HG03135 (cell line): ENCODE measurements around the gene IPMK.
"Not testable (repeated sequence)": the region's sequence is repeated elsewhere in the genome, so short reads cannot be mapped to it uniquely, and the experiment has no call there.

Experiments used
- ATAC-seq: cut with Tn5 transposase; IDR thresholded peaks from one replicate; pipeline ENCODE4 v1.9.1; 2021; ENCODE audit warnings: mild to moderate bottlenecking, moderate library complexity; ENCODE audit not compliant: unreplicated experiment

IPMK gene

DNA sequence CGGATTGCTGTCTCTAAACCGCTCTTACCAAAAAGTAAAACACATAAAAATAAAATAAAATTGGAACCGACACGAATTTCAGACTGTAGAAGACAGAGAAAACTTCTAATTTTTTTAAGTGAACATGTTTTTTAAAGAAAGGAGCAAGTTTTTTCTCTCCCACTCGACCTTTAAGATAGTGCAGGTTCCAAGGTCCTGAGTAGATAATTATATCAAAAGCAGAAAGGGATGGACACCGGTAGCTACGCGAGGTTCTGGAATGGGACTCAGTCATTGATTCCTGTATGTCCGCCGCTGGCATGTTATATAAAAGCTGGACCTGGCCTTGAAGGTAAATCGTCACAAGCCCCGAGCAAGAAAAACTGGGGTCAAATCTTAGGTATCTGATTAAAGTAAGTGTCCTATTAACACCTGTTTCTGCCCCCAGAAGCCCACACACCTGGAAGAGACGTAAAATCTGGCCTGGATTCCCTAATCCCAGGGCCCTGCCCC is 806 bp upstream of the IPMK start:
- ATAC-seq: peak; percentile 0

DNA sequence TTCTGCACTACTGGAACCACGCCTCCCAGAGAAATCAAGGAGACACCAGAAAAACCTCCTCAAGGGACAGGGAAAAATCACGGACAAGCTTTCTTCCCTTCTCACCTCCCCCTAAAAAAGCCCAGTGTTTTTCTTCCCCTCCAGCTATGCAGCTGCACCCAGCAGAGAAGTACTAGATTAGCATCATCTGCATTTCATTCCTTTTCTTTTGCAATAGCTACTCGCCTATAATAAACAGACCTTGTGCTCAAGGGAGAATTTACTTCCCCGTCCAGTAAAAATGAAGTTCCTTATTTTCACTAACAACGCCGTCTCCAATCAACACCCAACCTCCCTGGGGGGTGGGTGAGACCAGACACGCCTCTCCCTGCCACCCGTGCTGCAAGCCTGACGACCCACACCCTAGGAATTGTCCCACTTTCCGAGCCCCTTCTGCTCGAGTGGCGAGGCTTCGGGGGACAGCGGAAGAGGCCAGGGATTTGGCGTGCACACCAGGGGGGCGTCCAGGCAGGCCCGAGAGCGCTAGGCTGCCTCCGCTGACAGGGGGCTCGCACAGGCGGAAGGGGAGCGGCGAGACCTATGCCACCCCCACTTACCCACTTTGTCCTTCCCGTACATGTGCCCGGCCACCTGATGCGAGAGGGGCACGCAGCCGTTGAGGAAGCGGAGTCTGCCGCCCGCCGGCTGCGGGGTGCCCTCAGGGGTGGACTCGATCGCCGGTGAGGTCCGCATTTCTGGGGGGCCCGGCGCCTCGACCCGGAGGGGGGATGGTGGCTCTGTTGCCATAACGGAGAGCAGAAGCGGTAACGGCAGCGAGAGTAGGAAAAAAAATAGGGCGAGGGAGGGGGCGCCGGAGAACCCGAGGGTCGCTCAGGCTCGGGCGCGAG is 625 bp downstream of the IPMK start:
- ATAC-seq: peak; percentile 4

DNA sequence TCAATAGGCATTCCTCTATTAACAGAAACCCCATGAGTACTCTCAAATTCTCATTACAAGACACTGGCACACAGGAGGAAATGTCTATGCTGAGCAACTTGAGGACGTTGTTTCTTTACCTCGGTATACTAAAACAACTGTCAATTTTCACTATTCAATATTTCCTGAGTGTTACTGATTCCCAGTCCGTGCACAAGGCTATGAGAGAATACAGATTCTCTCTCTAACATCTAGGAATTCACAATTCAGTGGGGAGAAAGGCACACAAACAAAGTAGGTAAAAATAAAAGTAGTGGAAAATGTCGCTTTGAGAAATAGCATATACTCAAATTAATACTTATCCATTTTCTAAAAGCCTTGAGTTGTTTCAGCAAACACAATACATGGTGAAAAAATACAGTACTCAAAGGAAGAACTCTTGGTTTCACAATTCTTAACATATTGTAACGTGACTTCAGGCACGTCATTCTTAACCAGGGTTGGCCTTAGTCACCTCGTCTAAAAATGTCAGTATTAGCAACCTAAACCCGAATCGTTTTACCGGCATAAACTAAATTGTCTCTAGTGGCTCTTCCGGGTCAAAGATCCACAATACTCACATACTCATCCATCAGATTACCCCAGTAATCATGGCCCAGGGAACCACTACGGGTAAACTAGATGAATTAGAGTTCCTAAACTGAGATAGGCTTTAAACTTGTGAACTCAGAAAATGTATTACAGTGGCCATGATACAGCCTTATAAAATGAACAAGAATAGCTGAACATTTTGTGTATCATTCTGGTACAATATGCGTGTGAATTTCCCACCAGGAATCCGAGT is 1.5 kb downstream of the IPMK start:
- ATAC-seq: no peak

DNA sequence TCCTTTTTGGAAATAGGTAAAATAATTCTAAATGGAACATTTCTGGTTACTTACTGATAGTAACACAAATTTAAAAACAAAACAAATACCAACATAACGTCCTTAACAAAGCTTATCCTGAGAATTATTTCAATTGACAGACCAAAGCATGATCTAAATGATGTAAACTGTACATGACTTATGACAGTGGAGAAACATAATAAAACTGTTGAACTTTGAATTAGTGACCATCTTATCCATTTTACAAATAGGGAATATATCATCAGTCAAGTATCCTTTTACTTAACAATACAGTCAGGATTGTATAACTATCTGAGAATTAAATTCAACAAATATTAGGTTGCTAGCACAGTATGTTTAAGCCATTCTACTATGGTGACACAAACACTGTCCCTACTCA is 2.4 kb downstream of the IPMK start:
- no peak for ATAC-seq

DNA sequence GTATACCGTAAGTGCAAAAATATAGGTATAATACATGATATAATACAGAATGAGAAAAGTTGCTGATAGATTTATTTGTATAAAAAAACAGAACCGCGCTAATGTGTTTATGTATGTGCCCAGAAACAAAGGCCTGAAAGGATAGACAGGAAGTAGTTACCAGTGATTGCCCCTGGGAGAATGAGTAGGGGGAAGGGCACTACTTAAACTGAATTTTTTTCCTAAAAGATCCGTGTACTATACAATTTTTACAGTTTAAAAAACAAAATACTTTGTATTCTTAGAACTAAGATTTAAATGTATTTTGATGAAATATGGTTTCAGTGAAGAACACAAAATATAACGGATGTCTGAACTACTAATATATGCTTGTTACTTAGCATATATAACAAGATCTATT is 2.9 kb downstream of the IPMK start:
- ATAC-seq: no peak

DNA sequence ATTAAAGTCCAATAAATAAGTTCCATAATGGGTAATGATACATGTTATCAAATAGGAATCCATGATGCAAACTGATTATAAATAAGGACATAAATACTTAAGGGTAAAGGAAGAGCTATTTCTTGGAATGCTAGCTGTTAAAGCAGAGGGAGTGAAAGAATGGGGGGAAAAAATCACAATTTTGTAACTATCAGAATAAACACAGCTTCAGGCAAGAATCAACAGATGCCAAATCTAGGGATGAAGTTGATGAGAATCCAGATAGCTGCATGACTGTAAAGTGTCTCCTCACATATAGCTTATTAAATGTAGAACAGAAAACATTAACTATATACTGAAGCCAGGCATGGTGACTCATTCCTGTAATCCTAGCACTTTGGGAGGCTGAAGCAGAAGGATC is 4.9 kb downstream of the IPMK start:
- no peak for ATAC-seq

DNA sequence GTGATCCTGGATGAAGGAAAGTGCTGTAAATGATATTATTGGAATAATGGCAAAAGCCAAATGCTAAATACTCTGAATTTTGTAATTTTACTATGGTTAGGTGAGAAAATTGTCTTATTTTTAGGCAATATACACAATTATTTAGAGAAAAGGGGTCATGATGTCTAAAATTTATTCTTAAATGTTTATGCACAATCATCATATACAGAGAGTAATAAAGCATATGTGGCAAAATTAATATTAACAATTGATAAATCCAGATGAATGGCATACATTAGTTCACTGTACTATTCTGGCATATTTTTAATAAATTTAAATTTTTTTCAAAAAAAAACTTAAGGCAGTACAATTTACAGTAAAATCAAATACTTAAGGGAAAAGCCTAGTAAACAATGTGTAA is 7.4 kb downstream of the IPMK start:
- ATAC-seq: no peak

DNA sequence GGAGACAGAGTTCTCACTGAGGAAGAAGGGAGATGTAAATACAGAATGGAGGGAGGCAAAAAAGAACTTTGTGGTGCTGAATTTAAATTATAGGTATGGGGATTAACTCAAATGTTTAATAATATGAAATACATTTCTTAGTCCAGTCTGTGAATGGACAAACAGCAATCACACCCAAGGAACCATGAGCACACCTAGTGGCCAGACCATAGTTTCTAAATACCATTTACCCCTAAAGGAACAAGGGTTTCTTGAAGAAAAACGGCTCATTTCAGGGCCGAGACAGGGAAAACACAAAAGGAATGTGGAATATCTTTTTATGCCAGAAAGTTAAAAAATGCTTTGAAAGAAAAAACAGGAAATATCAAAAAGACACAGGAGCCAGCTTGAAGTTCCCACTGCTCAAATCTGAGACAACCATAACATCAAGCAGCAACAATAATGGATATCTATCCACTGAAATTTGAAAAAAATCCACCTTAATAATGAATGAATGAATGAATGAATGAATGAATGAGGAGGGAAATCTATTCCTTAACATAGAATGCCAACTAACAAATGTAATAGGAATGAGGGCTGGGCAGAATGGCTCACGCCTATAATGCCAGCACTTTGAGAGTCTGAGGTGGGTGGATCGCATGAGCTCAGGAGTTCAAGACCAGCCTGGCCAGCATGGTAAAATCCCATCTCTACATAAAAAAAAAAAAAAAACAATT is 8.6 kb downstream of the IPMK start:
- ATAC-seq: no peak

DNA sequence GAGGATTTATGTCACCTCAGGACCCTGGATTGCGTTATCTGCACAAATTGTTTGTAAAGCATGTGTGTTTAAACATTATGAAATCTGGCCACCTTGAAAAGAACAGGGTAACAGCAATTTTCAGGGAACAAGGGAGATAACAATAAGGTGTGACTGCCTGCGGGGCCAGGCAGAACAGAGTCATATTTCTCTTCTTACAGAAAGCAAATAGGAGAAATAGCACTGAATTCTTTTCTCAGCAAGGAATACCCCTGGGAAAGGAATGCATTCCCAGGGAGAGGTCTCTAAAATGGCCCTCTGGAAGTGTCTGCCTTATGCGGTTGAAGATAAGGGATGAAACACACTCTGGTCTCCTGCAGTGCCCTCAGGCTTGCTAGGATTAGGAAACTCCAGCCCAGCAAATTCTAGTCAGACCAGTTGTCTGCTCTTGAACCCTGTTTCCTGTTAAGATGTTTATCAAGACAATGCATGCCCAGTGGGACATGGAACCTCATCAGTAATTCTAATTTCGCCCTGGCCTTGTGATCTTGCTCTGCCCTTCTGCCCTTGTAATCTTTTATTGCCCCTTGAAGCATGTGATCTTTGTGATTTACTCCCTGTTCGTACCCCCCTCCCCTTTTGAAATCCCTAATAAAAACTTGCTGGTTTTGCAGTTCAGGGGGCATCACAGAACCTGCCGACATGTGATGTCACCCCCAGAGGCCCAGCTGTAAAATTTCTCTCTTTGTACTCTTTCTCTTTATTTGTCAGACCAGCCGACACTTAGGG is 11.5 kb downstream of the IPMK start:
- ATAC-seq: not testable (repeated sequence)

DNA sequence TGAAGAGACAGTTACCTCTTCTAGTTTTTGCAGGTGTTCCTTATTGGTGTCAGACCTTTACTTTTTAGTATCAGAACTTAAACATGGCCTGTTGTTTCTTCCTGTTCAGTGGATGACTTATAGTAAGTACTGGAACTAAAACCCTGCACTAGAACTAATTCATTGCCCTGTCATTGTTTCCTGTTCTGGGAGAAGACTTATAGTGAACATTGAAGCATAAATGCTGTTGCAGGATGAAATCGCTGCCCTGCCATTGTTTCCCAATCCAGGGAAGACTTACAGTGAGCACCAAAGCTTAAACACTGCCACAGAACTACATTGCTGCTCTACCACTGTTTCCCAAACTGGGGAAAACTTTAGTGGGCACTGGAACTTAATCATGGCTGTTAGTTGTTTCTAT is 13.1 kb downstream of the IPMK start:
- no peak for ATAC-seq

DNA sequence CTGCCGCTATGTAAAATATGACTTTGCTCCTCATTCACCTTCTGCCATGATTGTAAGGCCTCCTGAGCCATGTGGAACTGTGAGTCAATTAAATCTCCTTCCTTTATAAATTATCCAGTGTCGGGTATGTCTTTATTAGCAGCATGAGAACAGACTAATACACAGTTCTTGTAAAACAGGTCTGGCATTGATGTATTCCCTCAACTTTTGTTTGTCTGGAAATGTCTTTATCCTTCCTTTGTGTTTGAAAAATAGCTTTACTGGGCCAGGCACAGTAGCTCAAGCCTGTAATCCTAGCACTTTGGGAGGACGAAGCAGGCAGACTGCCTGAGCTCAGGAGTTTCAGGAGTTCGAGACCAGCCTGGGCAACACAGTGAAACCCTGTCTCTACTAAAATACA is 14.5 kb downstream of the IPMK start:
- no peak for ATAC-seq

DNA sequence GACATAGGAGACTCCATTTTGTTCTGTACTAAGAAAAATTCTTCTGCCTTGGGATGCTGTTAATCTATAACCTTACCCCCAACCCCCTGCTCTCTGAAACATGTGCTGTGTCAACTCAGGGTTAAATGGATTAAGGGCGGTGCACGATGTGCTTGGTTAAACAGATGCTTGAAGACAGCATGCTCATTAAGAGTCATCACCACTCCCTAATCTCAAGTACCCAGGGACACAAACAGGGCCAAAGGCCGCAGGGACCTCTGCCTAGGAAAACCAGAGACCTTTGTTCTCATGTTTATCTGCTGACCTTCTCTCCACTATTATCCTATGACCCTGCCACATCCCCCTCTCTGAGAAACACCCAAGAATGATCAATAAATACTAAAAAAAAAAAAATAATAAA is 23.0 kb downstream of the IPMK start:
- ATAC-seq: not testable (repeated sequence)

DNA sequence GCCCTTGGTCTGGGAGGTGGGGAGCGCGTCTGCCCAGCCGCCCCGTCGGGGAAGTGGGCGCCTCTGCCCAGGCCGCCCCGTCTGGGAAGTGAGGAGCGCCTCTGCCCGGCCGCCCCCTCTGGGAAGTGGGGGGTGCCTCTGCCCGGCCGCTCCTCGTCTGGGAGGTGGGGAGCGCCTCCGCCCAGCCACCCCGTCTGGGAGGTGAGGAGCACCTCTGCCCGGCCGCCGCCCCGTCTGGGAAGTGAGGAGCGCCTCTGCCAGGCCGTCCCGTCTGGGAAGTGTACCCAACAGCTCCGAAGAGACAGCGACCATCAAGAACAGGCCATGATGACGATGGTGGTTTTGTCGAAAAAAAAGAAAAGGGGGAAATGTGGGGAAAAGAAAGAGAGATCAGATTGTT is 23.5 kb downstream of the IPMK start:
- not testable (repeated sequence) for ATAC-seq

DNA sequence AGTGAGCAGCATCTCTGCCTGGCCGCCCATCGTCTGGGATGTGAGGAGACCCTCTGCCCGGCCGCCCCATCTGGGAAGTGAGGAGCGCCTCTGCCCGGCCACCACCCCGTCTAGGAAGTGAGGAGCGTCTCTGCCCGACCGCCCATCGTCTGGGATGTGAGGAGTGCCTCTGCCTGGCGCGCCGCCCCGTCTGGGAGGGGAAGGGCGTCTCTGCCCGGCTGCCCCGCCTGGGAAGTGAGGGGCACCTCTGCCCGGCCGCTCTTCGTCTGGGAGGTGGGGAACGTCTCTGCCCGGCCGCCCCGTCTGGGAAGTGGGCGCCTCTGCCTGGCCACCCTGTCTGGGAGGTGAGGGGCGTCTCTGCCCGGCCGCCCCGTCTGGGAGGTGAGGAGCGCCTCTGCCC is 23.9 kb downstream of the IPMK start:
- not testable (repeated sequence) for ATAC-seq

DNA sequence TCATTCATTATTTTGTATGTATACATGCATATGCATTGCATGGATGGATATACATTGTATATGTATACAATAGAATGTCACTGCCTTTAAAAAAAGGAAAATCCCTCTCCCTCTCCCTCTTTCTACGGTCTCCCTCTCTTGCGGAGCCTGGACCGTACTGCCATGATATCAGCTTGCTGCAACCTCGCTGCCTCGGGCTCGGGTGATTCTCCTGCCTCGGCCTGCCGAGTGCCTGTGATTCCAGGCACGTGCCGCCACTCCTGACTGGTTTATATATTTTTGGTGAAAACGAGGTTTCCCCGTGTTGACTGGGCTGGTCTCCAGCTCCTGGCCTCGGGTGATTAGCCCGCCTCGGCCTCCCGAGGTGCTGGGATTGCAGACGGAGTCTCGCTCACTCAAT is 24.4 kb downstream of the IPMK start:
- ATAC-seq: no peak

DNA sequence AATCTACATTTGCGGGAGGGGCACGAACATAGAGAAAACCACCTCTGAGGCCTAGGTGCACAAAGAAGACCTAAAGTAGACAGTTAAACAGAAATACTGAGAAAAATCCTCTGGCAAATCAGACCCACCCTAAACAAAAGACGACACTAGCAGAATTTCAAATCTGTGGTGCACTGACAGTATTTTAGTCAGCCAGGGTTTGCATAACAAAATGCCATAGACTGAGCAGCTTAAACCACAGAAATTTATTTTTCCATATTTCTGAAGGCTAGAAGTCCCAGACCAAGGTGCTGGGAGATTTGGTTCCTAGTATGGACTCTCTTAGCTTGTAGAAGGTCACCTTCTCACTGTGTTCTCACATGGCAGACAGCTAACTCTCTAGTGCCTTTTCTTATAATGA is 26.3 kb downstream of the IPMK start:
- ATAC-seq: no peak

DNA sequence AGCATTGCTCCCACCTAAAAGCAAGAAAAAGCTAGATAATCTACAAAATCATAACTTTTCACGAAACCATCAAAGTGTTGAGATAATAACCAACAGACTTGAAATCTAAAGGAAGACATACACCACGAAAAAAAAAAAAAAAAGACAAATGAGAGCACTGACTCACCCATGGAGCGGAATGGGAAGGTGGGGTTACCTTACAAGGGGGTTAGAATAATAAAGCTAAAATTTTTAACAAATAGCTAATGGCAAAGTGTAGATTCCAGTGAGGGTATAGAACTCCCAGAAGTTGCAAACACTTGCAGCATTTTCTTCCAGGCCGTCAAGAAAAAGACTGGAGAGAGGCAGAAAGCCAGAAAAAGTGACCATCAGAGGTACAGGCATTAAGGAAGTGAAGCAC is 27.2 kb downstream of the IPMK start:
- no peak for ATAC-seq

DNA sequence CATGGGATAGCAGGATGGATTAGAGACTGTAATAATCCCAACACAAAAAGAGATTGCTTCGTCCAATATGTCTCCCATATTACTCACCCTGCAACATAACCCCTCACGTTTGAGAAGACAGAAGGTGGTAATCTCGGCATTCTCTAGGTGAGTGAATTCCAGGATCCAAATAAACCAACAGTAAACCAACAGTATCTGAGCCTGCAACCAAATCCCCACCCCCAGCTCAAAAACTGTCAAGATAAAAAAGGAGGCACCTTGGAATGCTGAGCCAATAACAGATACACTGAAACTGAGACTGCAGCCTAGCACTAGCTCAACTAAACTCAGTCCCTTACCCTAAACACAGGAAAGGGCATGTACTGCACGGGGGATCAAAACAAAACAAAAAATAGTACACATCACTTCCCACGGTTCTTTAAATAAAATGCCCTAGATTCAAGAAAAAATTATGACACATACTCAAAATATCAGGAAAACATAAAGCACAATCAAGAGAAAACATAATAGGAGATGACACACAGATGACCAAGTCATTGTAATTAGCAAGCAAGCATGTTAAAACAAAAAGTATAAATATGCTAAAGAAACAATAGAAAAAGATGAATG is 28.0 kb downstream of the IPMK start:
- no peak for ATAC-seq

DNA sequence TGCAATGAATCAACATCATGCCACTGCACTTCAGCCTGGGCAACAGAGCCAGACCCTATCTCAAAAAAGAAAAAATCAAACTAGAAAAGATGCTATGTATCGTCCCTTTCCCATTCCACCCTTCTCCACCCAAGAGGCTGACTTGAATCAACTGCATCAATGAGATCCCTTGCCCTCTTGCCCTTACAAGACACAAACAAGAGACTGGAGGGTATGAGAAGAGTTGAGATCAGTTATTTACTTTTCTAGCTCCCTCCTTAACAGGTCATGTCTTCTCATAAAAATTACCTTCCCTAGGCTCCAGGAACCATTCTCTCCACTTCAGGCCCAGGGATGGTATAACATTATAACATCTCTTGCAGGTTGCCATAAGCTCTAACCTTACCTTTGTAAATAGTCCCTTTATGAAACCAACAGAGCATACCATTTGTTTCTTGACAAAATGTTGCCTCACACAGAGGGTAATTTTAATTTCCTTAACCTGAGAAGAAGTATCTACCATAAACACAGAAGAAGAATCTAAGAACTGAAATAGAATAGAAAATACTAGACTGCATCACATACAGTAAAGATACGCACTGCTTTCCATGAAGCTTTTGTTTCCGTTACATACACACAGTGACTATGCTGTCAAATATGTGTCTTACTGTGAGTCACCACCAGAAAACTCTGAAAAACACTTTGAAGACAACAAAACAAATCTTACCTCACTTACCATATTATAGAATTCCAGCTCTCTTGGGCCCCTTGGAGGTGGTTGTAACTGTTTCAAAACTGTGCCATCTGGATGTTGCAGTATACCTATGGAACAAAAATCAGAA is 30.5 kb downstream of the IPMK start:
- ATAC-seq: no peak
